Epithelial cell of proximal tubule (primary cell): ENCODE measurements around the gene PTK6. TPM values are rescaled to one million over a fixed set of nuclear protein-coding genes. Genes with fewer than 3 reads are reported as not detected.
A peak's percentile ranks its signal among the peaks of the same experiment; 100 is the strongest.
"Not testable (repeated sequence)": the region's sequence is repeated elsewhere in the genome, so short reads cannot be mapped to it uniquely, and the experiment has no call there.

Experiments
- DNase-seq: peaks from one replicate; pipeline ENCODE4 v3.0.0-alpha.2; 2011; ENCODE audit warnings: low read depth
- H3K4me3 ChIP-seq: 2 replicates; pipeline ENCODE4 v1.5.1; 2011; ENCODE audit warnings: low read depth, mild to moderate bottlenecking, low read length
- total RNA-seq: library from RNA; depleted of rRNA; stranded (reverse); fragments of >200 nt; gene quantifications from 2 replicates; pipeline ENCODE4 v1.2.3, GENCODE V29; 2015
- TF ChIP-seq, protein P1 (sequence below): conservative IDR thresholded peaks from 2 replicates; pipeline ENCODE4 v1.5.1; 2012; ENCODE audit warnings: low read depth, mild to moderate bottlenecking, low read length

The PTK6 gene
- total RNA-seq, 1 donor from 2014 or later, result not detected

DNA sequence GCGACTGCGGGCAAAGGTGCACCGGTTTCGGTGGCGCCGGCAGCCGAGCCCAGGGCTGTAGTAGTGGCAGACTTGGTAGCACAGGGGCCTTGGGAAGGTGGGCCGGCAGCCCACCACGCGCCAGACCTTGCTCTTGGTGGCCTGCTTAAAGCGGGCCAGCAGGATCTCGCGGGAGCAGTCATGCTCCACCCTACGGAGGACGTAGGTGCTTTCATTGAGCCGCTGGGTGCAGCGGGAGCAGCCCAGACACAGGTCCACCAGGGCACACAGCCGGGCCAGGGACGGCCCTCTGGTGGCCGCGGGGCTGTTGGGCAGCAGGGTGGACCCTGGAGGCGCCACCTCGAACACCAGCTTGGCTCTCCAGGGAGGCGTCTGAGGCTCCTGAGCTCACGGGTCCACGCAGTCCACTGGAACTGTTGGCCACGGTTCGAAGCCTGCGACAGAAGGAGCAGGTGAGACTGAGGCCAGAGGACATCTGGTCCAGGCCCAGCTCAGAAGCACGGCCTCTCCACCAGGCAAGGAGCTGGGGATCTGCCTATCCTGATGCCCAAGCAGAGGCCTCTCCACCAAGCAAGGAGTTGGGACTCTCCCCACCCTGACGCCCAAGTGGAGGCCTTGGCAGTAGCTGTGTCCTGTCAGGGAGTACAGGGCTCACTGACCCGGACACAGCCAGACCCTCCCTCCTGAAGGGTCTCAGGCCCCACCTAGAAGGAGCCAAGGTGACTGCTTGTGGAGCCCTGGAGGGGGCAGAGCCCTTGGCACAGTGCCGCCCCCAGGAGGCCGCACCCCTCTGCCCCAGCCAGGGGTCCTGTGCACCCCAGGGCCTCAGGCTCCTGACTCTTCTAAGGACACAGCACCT is 35.8 kb upstream of the PTK6 start:
- no peak for DNase-seq
- peak overlapping the region; percentile 88 for H3K4me3 ChIP-seq
- TF ChIP-seq, protein P1, sequence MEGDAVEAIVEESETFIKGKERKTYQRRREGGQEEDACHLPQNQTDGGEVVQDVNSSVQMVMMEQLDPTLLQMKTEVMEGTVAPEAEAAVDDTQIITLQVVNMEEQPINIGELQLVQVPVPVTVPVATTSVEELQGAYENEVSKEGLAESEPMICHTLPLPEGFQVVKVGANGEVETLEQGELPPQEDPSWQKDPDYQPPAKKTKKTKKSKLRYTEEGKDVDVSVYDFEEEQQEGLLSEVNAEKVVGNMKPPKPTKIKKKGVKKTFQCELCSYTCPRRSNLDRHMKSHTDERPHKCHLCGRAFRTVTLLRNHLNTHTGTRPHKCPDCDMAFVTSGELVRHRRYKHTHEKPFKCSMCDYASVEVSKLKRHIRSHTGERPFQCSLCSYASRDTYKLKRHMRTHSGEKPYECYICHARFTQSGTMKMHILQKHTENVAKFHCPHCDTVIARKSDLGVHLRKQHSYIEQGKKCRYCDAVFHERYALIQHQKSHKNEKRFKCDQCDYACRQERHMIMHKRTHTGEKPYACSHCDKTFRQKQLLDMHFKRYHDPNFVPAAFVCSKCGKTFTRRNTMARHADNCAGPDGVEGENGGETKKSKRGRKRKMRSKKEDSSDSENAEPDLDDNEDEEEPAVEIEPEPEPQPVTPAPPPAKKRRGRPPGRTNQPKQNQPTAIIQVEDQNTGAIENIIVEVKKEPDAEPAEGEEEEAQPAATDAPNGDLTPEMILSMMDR, result peak; percentile 35

DNA sequence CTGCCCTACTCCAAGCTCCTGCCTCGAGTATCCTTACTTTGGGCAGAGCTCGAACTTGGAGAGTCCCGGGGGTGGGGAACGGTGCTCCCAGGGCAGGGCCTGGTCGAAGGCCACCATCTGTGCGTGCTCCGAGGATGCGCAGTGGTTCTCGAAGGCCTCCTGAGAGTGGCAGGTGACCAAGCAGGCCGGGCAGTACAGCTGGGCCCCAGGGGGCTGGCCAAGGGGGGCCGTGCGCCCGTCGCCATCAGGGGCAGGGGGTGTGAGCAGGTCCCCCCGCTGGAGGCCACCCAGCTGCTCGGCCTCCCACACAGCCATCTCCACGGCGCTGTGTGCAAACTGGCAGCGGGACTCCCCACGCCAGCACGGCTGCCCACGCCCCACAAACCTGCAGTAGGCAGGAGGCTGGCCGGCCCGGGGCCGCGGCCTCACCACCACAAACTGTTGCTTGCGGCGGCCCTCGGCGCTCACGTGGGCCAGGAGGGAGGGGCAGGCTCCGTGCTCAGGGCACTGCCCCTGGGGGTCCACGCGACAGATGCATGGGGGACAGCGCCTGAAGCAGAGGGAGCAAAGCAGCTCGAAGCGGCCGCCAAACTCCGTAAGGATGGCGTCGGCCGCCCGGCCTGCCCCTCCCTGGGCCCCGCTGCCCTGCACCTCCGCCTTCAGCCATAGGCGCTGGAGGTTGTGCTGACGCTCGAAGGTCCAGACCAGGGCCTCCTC is 35.1 kb upstream of the PTK6 start:
- TF ChIP-seq, protein P1, result no peak
- no peak overlapping the region for H3K4me3 ChIP-seq
- no peak for DNase-seq

DNA sequence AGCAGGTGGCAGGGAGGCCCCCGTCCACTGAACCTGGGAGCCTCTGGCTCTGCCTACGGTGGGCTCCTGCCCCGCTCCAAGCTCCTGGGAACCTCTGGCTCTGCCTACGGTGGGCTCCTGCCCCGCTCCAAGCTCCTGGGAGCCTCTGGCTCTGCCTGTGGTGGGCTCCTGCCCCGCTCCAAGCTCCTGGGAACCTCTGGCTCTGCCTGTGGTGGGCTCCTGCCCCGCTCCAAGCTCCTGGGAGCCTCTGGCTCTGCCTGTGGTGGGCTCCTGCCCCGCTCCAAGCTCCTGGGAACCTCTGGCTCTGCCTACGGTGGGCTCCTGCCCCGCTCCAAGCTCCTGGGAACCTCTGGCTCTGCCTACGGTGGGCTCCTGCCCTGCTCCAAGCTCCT is 33.9 kb upstream of the PTK6 start:
- not testable (repeated sequence) for H3K4me3 ChIP-seq, DNase-seq

DNA sequence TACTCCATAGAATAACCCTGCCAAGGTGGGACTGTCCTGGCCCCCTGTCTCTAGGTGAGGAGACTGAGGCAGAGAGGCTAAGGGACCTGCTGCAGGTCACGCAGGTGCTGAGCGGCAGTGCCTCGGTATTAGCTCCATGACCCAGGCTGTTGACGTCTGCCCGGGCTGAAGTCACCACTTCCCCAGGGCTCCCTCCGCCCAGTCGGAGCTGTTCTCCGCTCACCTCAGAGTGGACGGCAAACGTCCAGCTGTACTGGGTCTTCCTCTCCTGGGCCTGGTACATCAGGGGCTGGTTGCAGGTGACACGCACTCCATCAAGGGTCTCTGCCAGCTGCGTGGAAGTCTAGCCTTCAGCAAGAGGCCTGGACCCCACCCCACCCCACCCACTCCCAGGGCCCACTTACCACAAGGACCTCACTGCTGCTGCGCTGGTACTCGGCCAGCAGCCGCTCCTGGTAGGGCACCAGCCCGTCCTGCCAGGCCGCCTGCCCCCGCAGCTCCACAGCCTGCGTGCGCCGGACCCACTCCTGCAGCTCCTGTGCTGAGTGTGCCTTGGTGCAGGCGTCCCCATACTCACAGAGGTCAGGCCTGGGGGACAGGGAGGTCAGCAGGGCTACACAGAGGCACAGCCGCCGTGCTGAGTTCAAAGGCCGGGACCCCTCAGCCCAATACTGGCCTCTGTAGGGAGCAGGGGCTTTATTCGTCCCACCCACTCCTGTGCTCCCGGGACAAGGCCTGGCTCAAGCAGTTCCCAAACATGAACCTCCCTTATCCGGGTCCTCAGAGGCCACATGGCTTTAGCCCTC is 33.3 kb upstream of the PTK6 start:
- DNase-seq, result no peak
- TF ChIP-seq, protein P1, result no peak
- no peak overlapping the region for H3K4me3 ChIP-seq

DNA sequence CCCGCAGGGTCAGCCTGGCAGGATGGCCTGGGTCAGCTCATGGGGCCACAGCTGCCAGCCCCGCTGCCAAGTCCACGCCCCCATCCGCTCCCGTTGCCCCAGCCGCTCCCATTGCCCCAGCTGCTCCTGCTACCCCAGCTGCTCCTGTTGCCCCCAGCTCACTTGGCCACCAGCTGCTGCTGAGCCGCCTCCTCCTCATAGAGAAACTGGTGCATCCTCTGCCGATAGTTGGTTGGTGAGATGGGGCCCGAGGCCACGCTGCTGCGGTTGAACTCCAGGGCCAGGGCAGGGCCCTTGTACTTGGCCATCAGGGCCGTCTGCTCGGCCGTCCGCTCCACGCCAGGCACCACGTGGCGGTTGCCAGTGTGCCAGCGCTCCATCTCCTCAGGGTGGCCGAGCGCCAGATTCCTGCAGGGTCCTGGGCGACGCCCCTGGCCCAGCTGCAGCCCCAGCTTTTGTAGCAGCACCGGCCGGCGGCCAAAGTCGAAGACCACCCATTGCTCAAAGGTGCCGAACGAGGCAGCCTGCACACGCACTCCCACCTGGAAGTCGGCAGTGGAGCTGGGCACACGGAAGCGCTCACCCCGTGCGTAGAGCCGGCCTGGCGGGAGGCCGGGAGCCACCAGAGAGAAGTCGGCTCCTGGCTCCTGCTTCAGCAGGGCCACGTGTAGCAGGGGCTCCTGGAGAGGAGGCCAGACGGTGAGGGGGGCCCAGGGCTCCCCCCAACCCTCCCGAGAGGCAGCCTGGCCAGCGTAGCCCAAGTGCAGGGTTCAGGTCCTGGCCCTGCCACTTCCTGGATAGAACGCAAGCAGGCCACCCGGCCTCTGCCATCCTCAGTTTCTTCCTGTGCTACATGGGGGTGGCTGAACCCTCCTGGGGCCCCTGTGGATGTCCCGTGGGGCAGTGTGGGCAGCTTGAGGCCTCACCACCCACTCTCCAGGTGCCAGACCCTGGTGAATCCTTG is 32.1 kb upstream of the PTK6 start:
- DNase-seq, result no peak
- TF ChIP-seq, protein P1, result no peak
- H3K4me3 ChIP-seq, result no peak overlapping the region

DNA sequence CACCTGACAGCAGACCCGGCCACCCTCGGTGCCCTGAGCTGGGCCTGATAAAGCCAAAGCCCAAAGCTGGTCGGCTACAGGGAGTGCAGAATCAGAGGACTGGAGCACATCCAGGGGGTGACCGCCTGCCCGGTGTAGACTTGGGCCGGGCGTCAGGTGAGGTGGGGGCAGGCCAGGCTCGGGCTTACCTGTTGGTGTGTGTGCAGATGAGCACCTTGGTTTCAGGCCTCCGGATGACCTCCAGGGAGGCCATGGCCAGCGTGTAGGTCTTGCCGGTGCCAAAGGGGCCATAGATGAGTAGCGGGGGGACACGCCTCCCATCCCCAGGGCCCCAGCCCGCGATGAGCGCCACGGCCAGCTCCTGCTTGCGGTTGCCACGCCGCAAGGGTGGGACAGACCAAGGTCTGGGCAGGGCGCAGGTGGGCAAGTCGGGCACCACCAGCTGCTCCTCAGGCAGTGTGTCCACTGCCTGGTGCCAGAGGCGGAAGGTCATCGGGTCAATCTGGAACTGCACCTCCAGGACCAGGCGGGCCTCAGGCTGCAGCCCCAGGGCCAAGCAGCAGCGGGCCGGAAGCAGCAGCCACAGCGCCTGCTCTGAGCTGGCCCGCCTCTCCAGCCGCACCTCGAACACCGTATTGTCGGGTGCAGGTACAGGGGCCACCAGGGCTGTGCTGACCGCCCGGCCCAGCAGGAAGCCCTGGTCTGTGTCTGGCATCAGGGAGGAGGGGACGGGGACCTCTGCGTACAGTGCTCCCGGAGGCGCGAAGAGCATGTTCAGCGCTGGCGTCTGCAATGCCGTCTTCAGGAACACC is 31.2 kb upstream of the PTK6 start:
- H3K4me3 ChIP-seq, result no peak overlapping the region
- TF ChIP-seq, protein P1, result no peak
- DNase-seq, result no peak
